Neuronal stem cell (in vitro differentiated cells): ENCODE results near the gene GCN1.

ENCODE experiments used
- DNase-seq: peaks from one replicate; pipeline ENCODE4 v3.0.0-alpha.2; 2013; ENCODE audit warnings: low spot score
- H2AFZ ChIP-seq: one replicate; pipeline ENCODE4 v1.6.1; 2013; ENCODE audit warnings: mild to moderate bottlenecking, low read length, inconsistent platforms
- H2AK5ac ChIP-seq: 2 replicates; pipeline ENCODE4 v1.6.1; 2013; ENCODE audit warnings: low read depth, mild to moderate bottlenecking, inconsistent platforms, low read length, moderate library complexity, mixed read lengths
- H2BK120ac ChIP-seq: 2 replicates; pipeline ENCODE4 v1.6.1; 2013; ENCODE audit warnings: low read depth, mild to moderate bottlenecking, inconsistent platforms, low read length, moderate library complexity, mixed read lengths
- H2BK12ac ChIP-seq: one replicate; pipeline ENCODE4 v1.6.1; 2013; ENCODE audit warnings: low read length, inconsistent platforms
- H2BK15ac ChIP-seq: 2 replicates; pipeline ENCODE4 v1.6.1; 2013; ENCODE audit warnings: mild to moderate bottlenecking, low read length, inconsistent platforms, mixed read lengths
- H2BK5ac ChIP-seq: one replicate; pipeline ENCODE4 v1.6.1; 2013; ENCODE audit warnings: inconsistent platforms, mild to moderate bottlenecking, low read length, moderate library complexity
- H3K14ac ChIP-seq: one replicate; pipeline ENCODE4 v1.6.1; 2013; ENCODE audit warnings: low read length, inconsistent platforms
- H3K18ac ChIP-seq: 2 replicates; pipeline ENCODE4 v1.6.1; 2013; ENCODE audit warnings: low read length, inconsistent platforms
- H3K23ac ChIP-seq: 2 replicates; pipeline ENCODE4 v1.6.1; 2013; ENCODE audit warnings: low read depth, mild to moderate bottlenecking, mixed read lengths, low read length, inconsistent platforms; ENCODE audit not compliant: poor library complexity
- H3K27ac ChIP-seq: replicated peaks from 3 replicates; pipeline ENCODE4 v1.5.1; 2013; ENCODE audit warnings: low read length, inconsistent platforms
- H3K27me3 ChIP-seq, 3 experiments: 2 replicates each; pipeline ENCODE4 v1.6.1; 2013; ENCODE audit warnings: low read length in 3 of 3, mild to moderate bottlenecking in 2 of 3, inconsistent platforms in 1 of 3, low read depth in 1 of 3, mixed read lengths in 1 of 3, moderate library complexity in 1 of 3; ENCODE audit not compliant: control insufficient read depth in 3 of 3, insufficient read depth in 3 of 3
- H3K36me3 ChIP-seq, 2 donors: replicated peaks in 1 of 2; 2 replicates each; pipeline ENCODE4 v1.6.1; 2013; ENCODE audit warnings: low read length in 2 of 2; ENCODE audit not compliant: control insufficient read depth in 2 of 2, insufficient read depth in 2 of 2
- H3K4ac ChIP-seq: 2 replicates; pipeline ENCODE4 v1.6.1; 2013; ENCODE audit warnings: inconsistent platforms, mild to moderate bottlenecking, low read length, moderate library complexity
- H3K4me1 ChIP-seq, 2 donors: 1 replicate in 1 of 2; 2 replicates in 1 of 2; pipeline ENCODE4 v1.6.1; 2013; ENCODE audit warnings: low read length in 2 of 2, low read depth in 1 of 2; ENCODE audit not compliant: control insufficient read depth in 2 of 2, insufficient read depth in 1 of 2
- H3K4me2 ChIP-seq: one replicate; pipeline ENCODE4 v1.6.1; 2013; ENCODE audit warnings: mild to moderate bottlenecking, low read length, inconsistent platforms; ENCODE audit not compliant: insufficient read depth, poor library complexity, severe bottlenecking
- H3K4me3 ChIP-seq, 2 donors: 2 replicates each; pipeline ENCODE4 v1.5.1; 2013; ENCODE audit warnings: low read length in 2 of 2, mild to moderate bottlenecking in 2 of 2, inconsistent platforms in 1 of 2, moderate library complexity in 1 of 2
- H3K79me1 ChIP-seq: one replicate; pipeline ENCODE4 v1.6.1; 2013; ENCODE audit warnings: low read depth, mild to moderate bottlenecking, inconsistent platforms, low read length, moderate library complexity
- H3K9ac ChIP-seq: one replicate; pipeline ENCODE4 v1.6.1; 2013; ENCODE audit warnings: mild to moderate bottlenecking, low read depth, low read length, inconsistent platforms; ENCODE audit not compliant: poor library complexity
- H3K9me3 ChIP-seq, 2 donors: replicated peaks in 1 of 2; 2 replicates each; pipeline versions ENCODE3 to v1.6.1; 2013; ENCODE audit warnings: low read length in 2 of 2, mild to moderate bottlenecking in 2 of 2, inconsistent platforms in 1 of 2, low read depth in 1 of 2, mixed read lengths in 1 of 2, moderate library complexity in 1 of 2; ENCODE audit not compliant: control insufficient read depth in 2 of 2, insufficient read depth in 1 of 2
- H4K8ac ChIP-seq: one replicate; pipeline ENCODE4 v1.6.1; 2013; ENCODE audit warnings: low read depth, mild to moderate bottlenecking, inconsistent platforms, low read length, moderate library complexity
- H4K91ac ChIP-seq: one replicate; pipeline ENCODE4 v1.6.1; 2013; ENCODE audit warnings: low read length, low read depth, mild to moderate bottlenecking, inconsistent platforms; ENCODE audit not compliant: poor library complexity
- WGBS, 2 donors: extraction: QIAGEN DNeasy Blood & Tissue Kit; methylation state at CpG; one replicate each; pipeline ENCODE4 v1.1.7; 2013; ENCODE audit warnings: missing lambda C conversion rate in 2 of 2, mixed read lengths in 1 of 2; ENCODE audit not compliant: insufficient read length in 2 of 2, insufficient replicate concordance in 1 of 2; ENCODE audit errors: extremely low coverage in 2 of 2; 5-methylcytosine and 5-hydroxymethylcytosine counted together

Gene GCN1

GRCh38 chr12:120131116-120131515 is 63.4 kb downstream of the GCN1 start:
- H3K23ac ChIP-seq, result no peak overlapping the region
- WGBS, 2 donors, result no CpG with 5 or more reads among the region's 15 CpGs

GRCh38 chr12:120130011-120130410 is 64.5 kb downstream of the GCN1 start:
- no CpG with 5 or more reads among the region's 6 CpGs for WGBS, 2 donors
- Histone ChIP-seq H3K36me3 (peaks cover 69 to 93% of the 10 kb centered on the region in 2 donors), H3K9ac (no peak overlapping the region)

More at GRCh38 chr12:120131116-120131515, 63.4 kb downstream of the GCN1 start:
- Histone ChIP-seq H2BK120ac (no peak overlapping the region), H2BK15ac (no peak overlapping the region), H2AFZ (no peak overlapping the region), H3K14ac (no peak overlapping the region), H3K27ac (no peak overlapping the region), H2BK5ac (no peak overlapping the region), H3K36me3 (peaks cover 68 to 96% of the 10 kb centered on the region in 2 donors), H2AK5ac (no peak overlapping the region), H3K18ac (no peak overlapping the region), H4K91ac (no peak overlapping the region), H3K4me2 (no peak overlapping the region), H3K4me3 (no peak overlapping the region), H3K4ac (no peak overlapping the region), H3K9me3 (no peaks in the 10 kb centered on the region), H3K4me1 (peaks cover 0 to 8% of the 10 kb centered on the region in 2 donors), H4K8ac (no peak overlapping the region), H3K27me3 (no peaks in the 10 kb centered on the region), H2BK12ac (no peak overlapping the region), H3K79me1 (no peaks in the 10 kb centered on the region), H3K9ac (no peak overlapping the region)
- DNase-seq, result no peak

GRCh38 chr12:120126635-120127005 is 67.9 kb downstream of the GCN1 start:
- DNase-seq, result no peak
- Histone ChIP-seq H2BK5ac (no peak overlapping the region), H2BK12ac (no peak overlapping the region), H3K23ac (no peak overlapping the region), H3K4me3 (no peak overlapping the region), H2AK5ac (no peak overlapping the region), H4K8ac (no peak overlapping the region), H2AFZ (no peak overlapping the region), H3K27me3 (no peaks in the 10 kb centered on the region), H2BK120ac (no peak overlapping the region), H3K4me1 (peaks cover 0 to 11% of the 10 kb centered on the region in 2 donors), H2BK15ac (no peak overlapping the region), H3K4ac (no peak overlapping the region), H3K4me2 (no peak overlapping the region), H3K36me3 (peaks cover 43 to 59% of the 10 kb centered on the region in 2 donors), H3K79me1 (no peaks in the 10 kb centered on the region), H3K9me3 (no peaks in the 10 kb centered on the region), H3K18ac (no peak overlapping the region), H3K9ac (no peak overlapping the region), H3K27ac (no peak overlapping the region), H4K91ac (no peak overlapping the region), H3K14ac (no peak overlapping the region)
- no CpG with 5 or more reads among the region's 2 CpGs for WGBS, 2 donors

More at GRCh38 chr12:120130011-120130410, 64.5 kb downstream of the GCN1 start:
- Histone ChIP-seq H3K14ac (no peak overlapping the region), H3K4ac (no peak overlapping the region), H2AK5ac (no peak overlapping the region), H2BK5ac (no peak overlapping the region), H2BK120ac (no peak overlapping the region), H3K27me3 (no peaks in the 10 kb centered on the region), H3K9me3 (no peaks in the 10 kb centered on the region), H2BK12ac (no peak overlapping the region), H3K23ac (no peak overlapping the region), H3K18ac (no peak overlapping the region), H2AFZ (no peak overlapping the region), H3K4me1 (peaks cover 0 to 11% of the 10 kb centered on the region in 2 donors), H3K4me2 (no peak overlapping the region), H4K91ac (no peak overlapping the region), H4K8ac (no peak overlapping the region), H3K4me3 (no peak overlapping the region), H3K27ac (no peak overlapping the region), H2BK15ac (no peak overlapping the region), H3K79me1 (no peaks in the 10 kb centered on the region)
- DNase-seq, result no peak

- Histone ChIP-seq H2BK5ac (no peak overlapping the region), H3K23ac (no peak overlapping the region), H4K8ac (no peak overlapping the region), H3K4me2 (no peak overlapping the region), H4K91ac (no peak overlapping the region), H3K9me3 (no peaks in the 10 kb centered on the region), H3K79me1 (no peaks in the 10 kb centered on the region), H2BK120ac (no peak overlapping the region), H3K4ac (no peak overlapping the region), H2BK15ac (no peak overlapping the region), H3K27ac (no peak overlapping the region), H3K36me3 (peaks cover 37 to 53% of the 10 kb centered on the region in 2 donors), H3K4me1 (peaks cover 0 to 11% of the 10 kb centered on the region in 2 donors), H2AK5ac (no peak overlapping the region), H3K9ac (no peak overlapping the region), H2AFZ (no peak overlapping the region), H3K18ac (no peak overlapping the region), H2BK12ac (no peak overlapping the region), H3K27me3 (no peaks in the 10 kb centered on the region), H3K4me3 (no peak overlapping the region), H3K14ac (no peak overlapping the region)
- WGBS, 2 donors, result no CpG with 5 or more reads among the region's 6 CpGs
- no peak for DNase-seq
Measured at GRCh38 chr12:120125792-120126634, 68.5 kb downstream of the GCN1 start.
